HEK293T (cell line): ENCODE results near the gene BCR.

Experiments
- FOXM1 ChIP-seq: fragments of 450-650 bp; IDR thresholded peaks from 2 replicates; pipeline ENCODE4 v1.6.1; 2017; ENCODE audit warnings: mild to moderate bottlenecking, borderline replicate concordance
- HDGF ChIP-seq: fragments of 450-650 bp; IDR thresholded peaks from 2 replicates; pipeline ENCODE4 v1.6.1; 2017; ENCODE audit warnings: antibody characterized with exemption, borderline replicate concordance
- SUZ12 ChIP-seq: fragments of 450-650 bp; IDR thresholded peaks from 2 replicates; pipeline ENCODE4 v1.6.1; 2016; ENCODE audit warnings: mild to moderate bottlenecking

- TF ChIP-seq SUZ12 = no peak
- no peak for TF ChIP-seq HDGF
- TF ChIP-seq FOXM1 = no peak
Measured at GRCh38 chr22:23365961-23366360, 185.7 kb downstream of the BCR start.
